Measurements from ENCODE around the gene THOC6. TPM values are rescaled to one million over a fixed set of nuclear protein-coding genes. Genes with fewer than 3 reads are reported as not detected.

The THOC6 gene
- total and polyA plus RNA-seq, 9 of the 15 experiments (the other 6 are each of a cell fraction or from before 2014, with no cell fraction given), result 2.5 to 65.4 (median 42.3) TPM

- TF ChIP-seq HNRNPL (IDR thresholded peaks at IDR 0.05; ENCODE audit: low read depth, low read length), result no peak
- TF ChIP-seq SMAD4 (CRISPR knock-in tag; conservative IDR thresholded peaks at IDR 0.05), result 0 out of 2 replicates have a peak, but pooled peaks have one; percentile 13
- no peak for TF ChIP-seq CREBBP (IDR thresholded peaks at IDR 0.05; ENCODE audit: low read depth, low read length)
- TF ChIP-seq TEAD2 (tag; IDR thresholded peaks at IDR 0.05), result no peak
- no peak for TF ChIP-seq HLTF (IDR thresholded peaks at IDR 0.05)
- TF ChIP-seq ZNF398 (CRISPR knock-in tag; IDR thresholded peaks at IDR 0.05), result no peak
- no peak for TF ChIP-seq TOE1 (IDR thresholded peaks at IDR 0.05; ENCODE audit: borderline replicate concordance)
- TF ChIP-seq TOE1 (CRISPR knock-in tag; IDR thresholded peaks at IDR 0.05; ENCODE audit: borderline replicate concordance, low read depth), result 0 out of 2 replicates have a peak, but pooled peaks have one; percentile 9
- no peak for TF ChIP-seq KLF1 (tag; IDR thresholded peaks at IDR 0.05)
- TF ChIP-seq ETS1 (conservative IDR thresholded peaks at IDR 0.05; ENCODE audit: control insufficient read depth, low read depth, low read length), result no peak
- no peak for TF ChIP-seq ELF4 (CRISPR knock-in tag; IDR thresholded peaks at IDR 0.05)
- no peak for TF ChIP-seq ZNF699 (CRISPR knock-in tag; IDR thresholded peaks at IDR 0.05; ENCODE audit: insufficient replicate concordance)
- no peak for TF ChIP-seq ZBTB17 (CRISPR knock-in tag; IDR thresholded peaks at IDR 0.05)
- TF ChIP-seq AFF4 (CRISPR knock-in tag; IDR thresholded peaks at IDR 0.05), result no peak
- no peak for TF ChIP-seq KDM1A (IDR thresholded peaks at IDR 0.05)
- TF ChIP-seq CBX1 (IDR thresholded peaks at IDR 0.05; ENCODE audit: low read depth), result no peak
- TF ChIP-seq, protein P1, sequence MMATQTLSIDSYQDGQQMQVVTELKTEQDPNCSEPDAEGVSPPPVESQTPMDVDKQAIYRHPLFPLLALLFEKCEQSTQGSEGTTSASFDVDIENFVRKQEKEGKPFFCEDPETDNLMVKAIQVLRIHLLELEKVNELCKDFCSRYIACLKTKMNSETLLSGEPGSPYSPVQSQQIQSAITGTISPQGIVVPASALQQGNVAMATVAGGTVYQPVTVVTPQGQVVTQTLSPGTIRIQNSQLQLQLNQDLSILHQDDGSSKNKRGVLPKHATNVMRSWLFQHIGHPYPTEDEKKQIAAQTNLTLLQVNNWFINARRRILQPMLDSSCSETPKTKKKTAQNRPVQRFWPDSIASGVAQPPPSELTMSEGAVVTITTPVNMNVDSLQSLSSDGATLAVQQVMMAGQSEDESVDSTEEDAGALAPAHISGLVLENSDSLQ (IDR thresholded peaks at IDR 0.05), result no peak
- no peak for TF ChIP-seq ZNF77 (CRISPR knock-in tag; IDR thresholded peaks at IDR 0.05)
- peak; percentile 61 for TF ChIP-seq EGR1 (conservative IDR thresholded peaks at IDR 0.05)
- TF ChIP-seq SIX5 (IDR thresholded peaks at IDR 0.05; ENCODE audit: borderline replicate concordance in 1 of 2, insufficient read depth in 1 of 2, low read depth in 1 of 2, low read length in 2 of 2), result no peak
- TF ChIP-seq NCOA6 (IDR thresholded peaks at IDR 0.05), result peak; percentile 91
- TF ChIP-seq TCF3 (CRISPR knock-in tag; IDR thresholded peaks at IDR 0.05), result no peak
These were observed 5.8 kb downstream of the THOC6 start (continued) for GRCh38 chr16:3029491-3030221.

Data from K562 (cell line).